DOHH2 (cell line): ENCODE measurements around the gene DAZAP1.

Experiments
- H3F3A ChIP-seq: fragments of 200-600 bp; sonication (generic), shearing (Covaris generic); 2 replicates; pipeline ENCODE4 v1.6.0; 2016; ENCODE audit warnings: antibody characterized with exemption, mild to moderate bottlenecking; ENCODE audit not compliant: control insufficient read depth, insufficient read depth
- H3K27ac ChIP-seq: fragments of 200-600 bp; sonication (generic); 2 replicates; pipeline ENCODE4 v1.5.1; 2014; ENCODE audit warnings: low read depth, mild to moderate bottlenecking, low read length, moderate library complexity
- H3K27me3 ChIP-seq: fragments of 200-600 bp; sonication (generic); 2 replicates; pipeline ENCODE4 v1.6.1; 2014; ENCODE audit warnings: mild to moderate bottlenecking, low read length, mixed read lengths; ENCODE audit not compliant: control insufficient read depth
- H3K36me3 ChIP-seq: fragments of 200-600 bp; sonication (generic); 2 replicates; pipeline ENCODE4 v1.6.1; 2014; ENCODE audit warnings: mild to moderate bottlenecking, low read length, moderate library complexity, mixed read lengths; ENCODE audit not compliant: control insufficient read depth
- H3K4me1 ChIP-seq: fragments of 200-600 bp; sonication (generic); 2 replicates; pipeline ENCODE4 v1.6.1; 2014; ENCODE audit warnings: mild to moderate bottlenecking, low read length, mixed read lengths; ENCODE audit not compliant: control insufficient read depth
- H3K4me2 ChIP-seq: fragments of 200-600 bp; sonication (generic); 2 replicates; pipeline ENCODE4 v1.6.0; 2014; ENCODE audit warnings: mild to moderate bottlenecking, low read length, moderate library complexity
- H3K4me3 ChIP-seq: fragments of 200-600 bp; sonication (generic); 2 replicates; pipeline ENCODE4 v1.5.1; 2014; ENCODE audit warnings: mild to moderate bottlenecking, low read length, mixed read lengths
- H3K79me2 ChIP-seq: fragments of 200-600 bp; sonication (generic); 2 replicates; pipeline ENCODE4 v1.6.1; 2014; ENCODE audit warnings: mild to moderate bottlenecking, low read length, mixed read lengths; ENCODE audit not compliant: control insufficient read depth
- H3K9me2 ChIP-seq: fragments of 200-600 bp; sonication (generic); replicated peaks from 2 replicates; pipeline ENCODE4 v1.6.1; 2014; ENCODE audit warnings: mild to moderate bottlenecking, low read length, mixed read lengths; ENCODE audit not compliant: control insufficient read depth
- H3K9me3 ChIP-seq: fragments of 200-600 bp; sonication (generic); 2 replicates; pipeline ENCODE4 v1.6.1; 2014; ENCODE audit warnings: antibody characterized with exemption, low read length, mixed read lengths; ENCODE audit not compliant: control insufficient read depth, insufficient read depth
- H4K20me1 ChIP-seq: fragments of 200-600 bp; sonication (generic); 2 replicates; pipeline ENCODE4 v1.6.0; 2014; ENCODE audit warnings: low read depth, mild to moderate bottlenecking, antibody characterized with exemption, low read length, moderate library complexity; ENCODE audit not compliant: control insufficient read depth, insufficient read depth
- CTCF ChIP-seq: fragments of 200-600 bp; sonication (generic); IDR thresholded peaks from one replicate; pipeline ENCODE4 v1.5.1; 2014; ENCODE audit warnings: antibody characterized with exemption, mild to moderate bottlenecking, low read depth, low read length; ENCODE audit not compliant: poor library complexity, severe bottlenecking
- EZH2phosphoT487 ChIP-seq: fragments of 200-600 bp; sonication (generic); IDR thresholded peaks from 2 replicates; pipeline ENCODE4 v1.6.1; 2017; ENCODE audit warnings: borderline replicate concordance, mild to moderate bottlenecking, antibody characterized with exemption, low read length, moderate library complexity, mixed read lengths

The DAZAP1 gene

GRCh38 chr19:1468821-1469254, 61.5 kb downstream of the DAZAP1 start:
- Histone ChIP-seq H3K27ac (no peak overlapping the region), H3F3A (0 out of 2 replicates have a peak, but pooled peaks cover 4% of the 10 kb centered on the region), H3K27me3 (peaks cover 39% of the 10 kb centered on the region)

GRCh38 chr19:1469255-1470054, 62.1 kb downstream of the DAZAP1 start:
- Histone ChIP-seq H3K4me1 (peaks cover 23% of the 10 kb centered on the region), H3F3A (0 out of 2 replicates have a peak, but pooled peaks cover 4% of the 10 kb centered on the region), H3K36me3 (no peaks in the 10 kb centered on the region), H4K20me1 (peaks cover 19% of the 10 kb centered on the region; the same call in 1 of the 2 replicates), H3K9me3 (no peaks in the 10 kb centered on the region), H3K79me2 (no peaks in the 10 kb centered on the region), H3K9me2 (no peaks in the 10 kb centered on the region), H3K4me3 (no peak overlapping the region), H3K4me2 (no peak overlapping the region; the same call in 1 of the 2 replicates), H3K27me3 (peaks cover 39% of the 10 kb centered on the region), H3K27ac (no peak overlapping the region)
- TF ChIP-seq EZH2phosphoT487 (no peak), CTCF (no peak)

More at GRCh38 chr19:1468821-1469254, 61.5 kb downstream of the DAZAP1 start:
- H3K79me2 ChIP-seq: no peaks in the 10 kb centered on the region
- no peak overlapping the region for H3K4me2 ChIP-seq
- no peak overlapping the region for H3K4me3 ChIP-seq
- peak; percentile 78; the same call in 1 of the 2 replicates for TF ChIP-seq EZH2phosphoT487
- TF ChIP-seq CTCF: no peak
- H3K9me2 ChIP-seq: no peaks in the 10 kb centered on the region
- H4K20me1 ChIP-seq: peaks cover 19% of the 10 kb centered on the region; the same call in 1 of the 2 replicates
- no peaks in the 10 kb centered on the region for H3K9me3 ChIP-seq
- H3K4me1 ChIP-seq: peaks cover 23% of the 10 kb centered on the region
- H3K36me3 ChIP-seq: no peaks in the 10 kb centered on the region

- TF ChIP-seq CTCF (no peak), EZH2phosphoT487 (no peak)
- no peaks in the 10 kb centered on the region for H3K36me3 ChIP-seq
- no peak overlapping the region for H3K4me3 ChIP-seq
- H3K9me3 ChIP-seq: no peaks in the 10 kb centered on the region
- no peaks in the 10 kb centered on the region for H3K79me2 ChIP-seq
- no peak overlapping the region for H3K27ac ChIP-seq
- H3K4me2 ChIP-seq: peak overlapping the region; percentile 62
- H3K27me3 ChIP-seq: peaks cover 39% of the 10 kb centered on the region
- peaks cover 19% of the 10 kb centered on the region; the same call in 1 of the 2 replicates for H4K20me1 ChIP-seq
- peaks cover 23% of the 10 kb centered on the region for H3K4me1 ChIP-seq
- 0 out of 2 replicates have a peak, but pooled peaks cover 4% of the 10 kb centered on the region for H3F3A ChIP-seq
- no peaks in the 10 kb centered on the region for H3K9me2 ChIP-seq
These were observed 62.6 kb downstream of the DAZAP1 start for GRCh38 chr19:1470055-1470304.
